Activated T-cell treated with anti-CD3 and anti-CD28 coated beads, Interleukin-2, amount 50 U/mL, for 48 hours (primary cell): Measurements from ENCODE around the gene TMC6.
"Not testable (repeated sequence)": the region's sequence is repeated elsewhere in the genome, so short reads cannot be mapped to it uniquely, and the experiment has no call there.

Experiments
- DNase-seq, 2 experiments: peaks; one replicate each; pipeline ENCODE4 v3.0.0-alpha.2; 2020

Gene TMC6

GRCh38 chr17:78154903-78155811 is 26.6 kb upstream of the TMC6 start:
- DNase-seq = no peak

GRCh38 chr17:78151514-78152008 is 23.0 kb upstream of the TMC6 start:
- no peak for DNase-seq

GRCh38 chr17:78148286-78149016 is 19.9 kb upstream of the TMC6 start:
- no peak for DNase-seq

- DNase-seq = no peak
These were observed 18.9 kb upstream of the TMC6 start for GRCh38 chr17:78147315-78147998.

- no peak for DNase-seq
These were observed 18.3 kb upstream of the TMC6 start for GRCh38 chr17:78146881-78147280.

GRCh38 chr17:78146471-78146869 is 17.9 kb upstream of the TMC6 start:
- no peak for DNase-seq

- no peak for DNase-seq
These were observed 16.4 kb upstream of the TMC6 start for GRCh38 chr17:78144736-78145641.

- no peak for DNase-seq
These were observed 15.7 kb upstream of the TMC6 start for GRCh38 chr17:78144147-78144719.

GRCh38 chr17:78143214-78144146 is 14.9 kb upstream of the TMC6 start:
- no peak for DNase-seq

- DNase-seq = no peak
These were observed 13.7 kb upstream of the TMC6 start for GRCh38 chr17:78142119-78142861.

GRCh38 chr17:78141437-78142118 is 13.0 kb upstream of the TMC6 start:
- DNase-seq = no peak

GRCh38 chr17:78140169-78141051 is 11.9 kb upstream of the TMC6 start:
- peak; percentile 99 for DNase-seq

GRCh38 chr17:78139861-78140168 is 11.3 kb upstream of the TMC6 start:
- not testable (repeated sequence) for DNase-seq

GRCh38 chr17:78138204-78139060 is 9.9 kb upstream of the TMC6 start:
- no peak for DNase-seq

- DNase-seq = peak; percentile 72 to 76
These were observed 9.0 kb upstream of the TMC6 start for GRCh38 chr17:78137392-78138203.

- no peak for DNase-seq
These were observed 7.4 kb upstream of the TMC6 start for GRCh38 chr17:78135858-78136500.
